MM.1S (cell line): ENCODE data around the gene LZTS3.

Experiments
- DNase-seq: peaks from one replicate; pipeline ENCODE4 v3.0.0-alpha.2; 2015
- H2AFZ ChIP-seq: fragments of 300-600 bp; sonication (generic); 2 replicates; pipeline ENCODE4 v1.6.0; 2016; ENCODE audit warnings: antibody characterized with exemption, low read length
- H3F3A ChIP-seq: fragments of 300-600 bp; sonication (generic); 2 replicates; pipeline ENCODE4 v1.6.1; 2016; ENCODE audit warnings: mild to moderate bottlenecking, antibody characterized with exemption, low read length, moderate library complexity, mixed read lengths; ENCODE audit not compliant: insufficient read depth
- H3K27ac ChIP-seq: fragments of 300-600 bp; sonication (generic); 2 replicates; pipeline ENCODE4 v1.5.1; 2016; ENCODE audit warnings: mild to moderate bottlenecking, low read length
- H3K27me3 ChIP-seq: fragments of 300-600 bp; sonication (generic); replicated peaks from 2 replicates; pipeline ENCODE4 v1.6.0; 2016; ENCODE audit warnings: low read length; ENCODE audit not compliant: insufficient read depth
- H3K36me3 ChIP-seq: fragments of 300-600 bp; sonication (generic); replicated peaks from 2 replicates; pipeline ENCODE4 v1.6.1; 2016; ENCODE audit warnings: mild to moderate bottlenecking, low read length, mixed read lengths; ENCODE audit not compliant: insufficient read depth
- H3K4me1 ChIP-seq: fragments of 300-600 bp; sonication (generic); 2 replicates; pipeline ENCODE4 v1.6.1; 2016; ENCODE audit warnings: low read length, mixed read lengths
- H3K4me2 ChIP-seq: fragments of 300-600 bp; sonication (generic); 2 replicates; pipeline ENCODE4 v1.6.0; 2016; ENCODE audit warnings: low read depth, low read length
- H3K4me3 ChIP-seq: fragments of 300-600 bp; sonication (generic); 2 replicates; pipeline ENCODE4 v1.5.1; 2016; ENCODE audit warnings: low read length, mixed read lengths
- H3K79me2 ChIP-seq: fragments of 300-600 bp; sonication (generic); 2 replicates; pipeline ENCODE4 v1.6.1; 2016; ENCODE audit warnings: mixed run types, low read length, mixed read lengths
- H3K9ac ChIP-seq: fragments of 300-600 bp; sonication (generic); 2 replicates; pipeline ENCODE4 v1.6.1; 2016; ENCODE audit warnings: low read length, mixed read lengths
- H3K9me2 ChIP-seq: fragments of 300-600 bp; sonication (generic); replicated peaks from 2 replicates; pipeline ENCODE4 v1.6.1; 2016; ENCODE audit warnings: mild to moderate bottlenecking, low read length, mixed read lengths; ENCODE audit not compliant: insufficient read depth
- H3K9me3 ChIP-seq: fragments of 300-600 bp; sonication (generic); replicated peaks from 2 replicates; pipeline ENCODE4 v1.6.1; 2016; ENCODE audit warnings: mild to moderate bottlenecking, low read length, mixed read lengths; ENCODE audit not compliant: insufficient read depth
- H4K20me1 ChIP-seq: fragments of 300-600 bp; sonication (generic); 2 replicates; pipeline ENCODE4 v1.6.1; 2016; ENCODE audit warnings: mild to moderate bottlenecking, low read length, moderate library complexity, mixed read lengths; ENCODE audit not compliant: insufficient read depth
- EZH2 ChIP-seq: fragments of 300-600 bp; sonication (generic); optimal IDR thresholded peaks from 2 replicates; pipeline ENCODE3; 2017; ENCODE audit warnings: low read depth, mild to moderate bottlenecking, antibody characterized with exemption, low read length, mixed read lengths
- EZH2phosphoT487 ChIP-seq: fragments of 300-600 bp; sonication (generic); IDR thresholded peaks from 2 replicates; pipeline ENCODE4 v1.6.1; 2018; ENCODE audit warnings: antibody characterized with exemption, low read length
- TF ChIP-seq, protein P1 (sequence below): fragments of 300-600 bp; sonication (generic); IDR thresholded peaks from 2 replicates; pipeline ENCODE4 v1.5.1; 2016; ENCODE audit warnings: antibody characterized with exemption, low read length, mixed read lengths

LZTS3 gene

DNA sequence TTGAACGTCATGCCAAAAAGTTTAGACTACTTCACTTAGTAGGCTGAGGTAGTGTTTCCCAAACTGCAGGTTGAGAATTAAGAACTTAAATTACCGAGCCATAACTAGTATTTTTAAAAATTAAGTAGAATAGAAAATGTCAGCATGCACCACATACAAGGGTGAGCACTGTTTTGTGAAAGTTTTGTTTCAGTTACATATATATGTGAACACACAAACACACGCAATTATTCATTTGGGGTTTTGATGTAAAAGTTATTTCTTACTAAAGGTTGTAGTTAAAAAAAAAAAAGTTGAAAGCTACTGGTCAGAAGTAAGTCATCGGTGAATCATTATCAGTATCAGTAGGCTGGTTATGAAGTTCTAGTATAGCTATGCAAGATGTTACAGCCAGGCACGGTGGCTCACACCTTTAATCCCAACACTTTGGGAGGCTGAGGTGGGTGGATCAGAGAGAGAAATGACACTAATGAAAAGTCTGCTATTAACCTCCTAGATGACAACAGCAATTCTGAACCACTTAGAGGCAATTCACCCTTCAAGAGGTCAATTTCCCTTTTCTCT is 37.8 kb downstream of the LZTS3 start:
- Histone ChIP-seq H3K36me3 (no peaks in the 10 kb centered on the region), H3K9me2 (no peaks in the 10 kb centered on the region), H3F3A (no peaks in the 10 kb centered on the region), H3K4me3 (no peak overlapping the region), H2AFZ (no peak overlapping the region), H3K4me1 (no peaks in the 10 kb centered on the region), H3K79me2 (peaks cover 7% of the 10 kb centered on the region; the same call in 1 of the 2 replicates), H3K27ac (no peak overlapping the region), H4K20me1 (no peaks in the 10 kb centered on the region), H3K4me2 (no peak overlapping the region), H3K9ac (no peak overlapping the region), H3K9me3 (no peaks in the 10 kb centered on the region), H3K27me3 (no peaks in the 10 kb centered on the region)
- TF ChIP-seq EZH2phosphoT487: no peak
- TF ChIP-seq EZH2: no peak
- TF ChIP-seq, protein P1, sequence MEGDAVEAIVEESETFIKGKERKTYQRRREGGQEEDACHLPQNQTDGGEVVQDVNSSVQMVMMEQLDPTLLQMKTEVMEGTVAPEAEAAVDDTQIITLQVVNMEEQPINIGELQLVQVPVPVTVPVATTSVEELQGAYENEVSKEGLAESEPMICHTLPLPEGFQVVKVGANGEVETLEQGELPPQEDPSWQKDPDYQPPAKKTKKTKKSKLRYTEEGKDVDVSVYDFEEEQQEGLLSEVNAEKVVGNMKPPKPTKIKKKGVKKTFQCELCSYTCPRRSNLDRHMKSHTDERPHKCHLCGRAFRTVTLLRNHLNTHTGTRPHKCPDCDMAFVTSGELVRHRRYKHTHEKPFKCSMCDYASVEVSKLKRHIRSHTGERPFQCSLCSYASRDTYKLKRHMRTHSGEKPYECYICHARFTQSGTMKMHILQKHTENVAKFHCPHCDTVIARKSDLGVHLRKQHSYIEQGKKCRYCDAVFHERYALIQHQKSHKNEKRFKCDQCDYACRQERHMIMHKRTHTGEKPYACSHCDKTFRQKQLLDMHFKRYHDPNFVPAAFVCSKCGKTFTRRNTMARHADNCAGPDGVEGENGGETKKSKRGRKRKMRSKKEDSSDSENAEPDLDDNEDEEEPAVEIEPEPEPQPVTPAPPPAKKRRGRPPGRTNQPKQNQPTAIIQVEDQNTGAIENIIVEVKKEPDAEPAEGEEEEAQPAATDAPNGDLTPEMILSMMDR: no peak
- DNase-seq: no peak

DNA sequence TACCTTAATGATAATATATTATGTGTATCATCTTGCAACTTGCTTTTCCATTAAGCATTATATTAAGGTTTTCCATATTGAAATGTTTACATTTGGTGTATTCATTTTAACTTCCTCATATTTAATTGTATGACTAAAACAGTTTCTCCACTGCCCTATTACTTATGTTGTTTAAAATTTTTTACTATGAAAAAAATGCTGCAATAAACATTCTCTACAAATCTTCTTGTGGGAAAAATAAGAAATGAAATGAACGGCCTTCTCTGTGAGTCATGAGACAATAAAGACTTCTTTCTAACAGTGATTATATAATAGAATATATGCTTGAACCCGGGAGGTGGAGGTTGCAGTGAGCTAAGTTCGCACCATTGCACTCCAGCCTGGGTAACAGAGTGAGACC is 39.2 kb downstream of the LZTS3 start:
- no peak overlapping the region for H2AFZ ChIP-seq
- H4K20me1 ChIP-seq: no peaks in the 10 kb centered on the region
- H3K4me1 ChIP-seq: no peaks in the 10 kb centered on the region
- TF ChIP-seq EZH2phosphoT487 (no peak), EZH2 (no peak)
- TF ChIP-seq, protein P1: no peak
- 0 out of 2 replicates have a peak, but pooled peaks cover 5% of the 10 kb centered on the region for H3K79me2 ChIP-seq
- H3K9me3 ChIP-seq: no peaks in the 10 kb centered on the region
- H3K36me3 ChIP-seq: no peaks in the 10 kb centered on the region
- no peaks in the 10 kb centered on the region for H3F3A ChIP-seq
- no peak overlapping the region for H3K4me2 ChIP-seq
- H3K9ac ChIP-seq: no peak overlapping the region
- H3K9me2 ChIP-seq: no peaks in the 10 kb centered on the region
- no peak for DNase-seq
- no peak overlapping the region for H3K27ac ChIP-seq
- H3K4me3 ChIP-seq: no peak overlapping the region
- H3K27me3 ChIP-seq: no peaks in the 10 kb centered on the region

DNA sequence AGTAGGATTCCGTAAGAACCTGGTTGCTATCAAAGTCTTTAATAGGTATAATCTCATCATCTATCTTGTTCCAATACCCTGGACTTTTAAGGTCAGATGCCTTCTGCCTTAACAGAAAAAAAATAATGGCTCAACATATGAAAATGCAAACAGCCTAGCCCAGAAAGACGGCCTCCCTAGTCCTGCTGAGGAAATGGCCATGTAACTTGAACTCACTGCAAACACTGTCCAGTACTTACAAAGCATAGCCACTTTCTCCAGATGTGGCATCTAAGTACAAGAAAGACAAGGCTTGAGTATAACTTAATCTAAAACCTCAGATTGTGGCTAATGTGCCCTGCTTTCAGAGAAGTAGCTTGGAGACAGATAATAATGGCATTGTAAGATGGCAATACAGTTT is 40.2 kb downstream of the LZTS3 start:
- DNase-seq: no peak
- Histone ChIP-seq H3F3A (no peaks in the 10 kb centered on the region), H4K20me1 (no peaks in the 10 kb centered on the region), H3K27ac (no peak overlapping the region), H3K9me2 (no peaks in the 10 kb centered on the region), H3K4me1 (no peaks in the 10 kb centered on the region), H3K79me2 (0 out of 2 replicates have a peak, but pooled peaks cover 5% of the 10 kb centered on the region), H3K4me2 (no peak overlapping the region), H3K4me3 (no peak overlapping the region), H3K27me3 (no peaks in the 10 kb centered on the region), H3K9me3 (no peaks in the 10 kb centered on the region), H2AFZ (no peak overlapping the region), H3K9ac (no peak overlapping the region), H3K36me3 (no peaks in the 10 kb centered on the region)
- TF ChIP-seq EZH2phosphoT487 (no peak), EZH2 (no peak)
- TF ChIP-seq, protein P1: no peak
